H9 (cell line): Measurements from ENCODE around the gene NCEH1. TPM values are rescaled to one million over a fixed set of nuclear protein-coding genes. Genes with fewer than 3 reads are reported as not detected.
"Not testable (repeated sequence)": the region's sequence is repeated elsewhere in the genome, so short reads cannot be mapped to it uniquely, and the experiment has no call there.

Experiments
- DNase-seq: peaks from one replicate; pipeline ENCODE4 v3.0.0-alpha.2; 2017
- H2AFZ ChIP-seq: one replicate; pipeline ENCODE4 v1.6.1; 2013; ENCODE audit warnings: mild to moderate bottlenecking, low read length, control low read depth, moderate library complexity
- H2AK5ac ChIP-seq: 2 replicates; pipeline ENCODE4 v1.6.1; 2013; ENCODE audit warnings: low read length, control low read depth, mixed read lengths; ENCODE audit not compliant: insufficient read length
- H2BK120ac ChIP-seq: one replicate; pipeline ENCODE4 v1.6.1; 2013; ENCODE audit warnings: low read depth, mild to moderate bottlenecking, low read length, control low read depth, inconsistent platforms; ENCODE audit not compliant: poor library complexity, severe bottlenecking
- H2BK12ac ChIP-seq: 2 replicates; pipeline ENCODE4 v1.6.1; 2013; ENCODE audit warnings: low read length, control low read depth, mixed read lengths, low read depth; ENCODE audit not compliant: insufficient read length
- H2BK15ac ChIP-seq: 2 replicates; pipeline ENCODE4 v1.6.1; 2013; ENCODE audit warnings: low read depth, low read length, control low read depth
- H2BK20ac ChIP-seq: one replicate; pipeline ENCODE4 v1.6.1; 2013; ENCODE audit warnings: low read depth, mild to moderate bottlenecking, low read length, control low read depth, inconsistent platforms; ENCODE audit not compliant: poor library complexity, severe bottlenecking
- H2BK5ac ChIP-seq: 2 replicates; pipeline ENCODE4 v1.6.1; 2013; ENCODE audit warnings: low read length, control low read depth, mixed read lengths; ENCODE audit not compliant: insufficient read length
- H3K14ac ChIP-seq: 2 replicates; pipeline ENCODE4 v1.6.1; 2013; ENCODE audit warnings: low read length, control low read depth; ENCODE audit not compliant: insufficient read depth
- H3K18ac ChIP-seq: 2 replicates; pipeline ENCODE4 v1.6.1; 2013; ENCODE audit warnings: low read depth, mild to moderate bottlenecking, mixed read lengths, low read length, control low read depth; ENCODE audit not compliant: insufficient read length
- H3K23ac ChIP-seq: 2 replicates; pipeline ENCODE4 v1.6.1; 2013; ENCODE audit warnings: low read length, control low read depth, mixed read lengths, low read depth; ENCODE audit not compliant: insufficient read length
- H3K23me2 ChIP-seq: 2 replicates; pipeline ENCODE4 v1.6.1; 2013; ENCODE audit warnings: low read depth, mild to moderate bottlenecking, mixed read lengths, low read length, control low read depth; ENCODE audit not compliant: insufficient read length, poor library complexity, severe bottlenecking
- H3K27ac ChIP-seq: 2 replicates; pipeline ENCODE4 v1.5.1; 2013; ENCODE audit warnings: low read length, control low read depth, mixed read lengths, low read depth; ENCODE audit not compliant: insufficient read length
- H3K27me3 ChIP-seq: 2 replicates; pipeline ENCODE4 v1.6.1; 2013; ENCODE audit warnings: low read length, control low read depth, inconsistent platforms; ENCODE audit not compliant: insufficient read depth
- H3K4ac ChIP-seq: 2 replicates; pipeline ENCODE4 v1.6.1; 2013; ENCODE audit warnings: low read depth, mild to moderate bottlenecking, control low read depth, inconsistent platforms, low read length, moderate library complexity
- H3K4me1 ChIP-seq: 2 replicates; pipeline ENCODE4 v1.6.1; 2013; ENCODE audit warnings: low read length, control low read depth, inconsistent platforms; ENCODE audit not compliant: insufficient read depth
- H3K4me2 ChIP-seq: 2 replicates; pipeline ENCODE4 v1.6.1; 2013; ENCODE audit warnings: low read length, control low read depth, mixed read lengths; ENCODE audit not compliant: insufficient read length, insufficient read depth
- H3K56ac ChIP-seq: 2 replicates; pipeline ENCODE4 v1.6.1; 2013; ENCODE audit warnings: low read depth, mild to moderate bottlenecking, mixed read lengths, low read length, control low read depth; ENCODE audit not compliant: insufficient read length
- H3K79me1 ChIP-seq: 2 replicates; pipeline ENCODE4 v1.6.1; 2013; ENCODE audit warnings: low read depth, mild to moderate bottlenecking, moderate library complexity, low read length, control low read depth, inconsistent platforms; ENCODE audit not compliant: insufficient read depth, poor library complexity, severe bottlenecking
- H3K79me2 ChIP-seq: 2 replicates; pipeline ENCODE4 v1.6.1; 2013; ENCODE audit warnings: low read length, control low read depth, inconsistent platforms; ENCODE audit not compliant: insufficient read depth
- H3K9ac ChIP-seq: 2 replicates; pipeline ENCODE4 v1.6.1; 2013; ENCODE audit warnings: low read length, control low read depth, mixed read lengths; ENCODE audit not compliant: insufficient read length; ENCODE audit errors: extremely low read depth
- H3K9me3 ChIP-seq: one replicate; pipeline ENCODE4 v1.6.1; 2013; ENCODE audit warnings: low read depth, low read length, inconsistent platforms; ENCODE audit not compliant: control insufficient read depth
- H3T11ph ChIP-seq: one replicate; pipeline ENCODE4 v1.6.1; 2013; ENCODE audit warnings: mild to moderate bottlenecking, low read length, control low read depth, inconsistent platforms
- H4K20me1 ChIP-seq: one replicate; pipeline ENCODE4 v1.6.1; 2013; ENCODE audit not compliant: control insufficient read depth, insufficient read length, insufficient read depth
- H4K5ac ChIP-seq: 2 replicates; pipeline ENCODE4 v1.6.1; 2013; ENCODE audit warnings: low read depth, mild to moderate bottlenecking, mixed read lengths, low read length, control low read depth; ENCODE audit not compliant: insufficient read length
- H4K8ac ChIP-seq: replicated peaks from 2 replicates; pipeline ENCODE4 v1.6.1; 2013; ENCODE audit warnings: low read length, control low read depth, mixed read lengths, low read depth; ENCODE audit not compliant: insufficient read length
- H4K91ac ChIP-seq: 2 replicates; pipeline ENCODE4 v1.6.1; 2013; ENCODE audit warnings: low read depth, mild to moderate bottlenecking, moderate library complexity, mixed read lengths, low read length, control low read depth; ENCODE audit not compliant: insufficient read length
- H3K27ac Mint-ChIP-seq, 3 experiments: 2 replicates in 2 of 3; 3 replicates in 1 of 3; pipeline ENCODE4 v1.8.0; 2020 to 2021; ENCODE audit warnings: mixed read lengths in 3 of 3, mild to moderate bottlenecking in 1 of 3, moderate library complexity in 1 of 3
- H3K27me3 Mint-ChIP-seq: 2 replicates; pipeline ENCODE4 v1.8.0; 2021; ENCODE audit warnings: low read depth, mild to moderate bottlenecking, moderate library complexity, mixed read lengths
- H3K36me3 Mint-ChIP-seq, 3 experiments: 2 replicates in 2 of 3; 3 replicates in 1 of 3; pipeline ENCODE4 v1.8.0; 2020 to 2021; ENCODE audit warnings: low read depth in 3 of 3, mixed read lengths in 3 of 3; ENCODE audit not compliant: insufficient read depth in 1 of 3
- H3K4me1 Mint-ChIP-seq, 2 experiments: 2 replicates each; pipeline ENCODE4 v1.8.0; 2020; ENCODE audit warnings: mixed read lengths in 2 of 2
- H3K4me3 Mint-ChIP-seq, 2 experiments: 2 replicates in 1 of 2; 3 replicates in 1 of 2; pipeline ENCODE4 v1.8.0; 2020 to 2021; ENCODE audit warnings: mild to moderate bottlenecking in 2 of 2, mixed read lengths in 2 of 2, moderate library complexity in 1 of 2
- H3K9me3 Mint-ChIP-seq, 2 experiments: 2 replicates in 1 of 2; 3 replicates in 1 of 2; pipeline ENCODE4 v1.8.0; 2020; ENCODE audit warnings: mild to moderate bottlenecking in 2 of 2, mixed read lengths in 2 of 2, moderate library complexity in 1 of 2
- CTCF ChIP-seq: fragments of 200-600 bp; sonication (generic); conservative IDR thresholded peaks from 3 replicates; pipeline ENCODE4 v1.8.0; 2021; ENCODE audit warnings: antibody characterized with exemption, mild to moderate bottlenecking
- WGBS: extraction: QIAGEN DNeasy Blood & Tissue Kit; methylation state at CpG from one replicate; pipeline ENCODE4 v1.1.7; 2013; ENCODE audit warnings: missing lambda C conversion rate, low lambda C conversion rate, mixed read lengths; ENCODE audit not compliant: insufficient read length; ENCODE audit errors: extremely low coverage; 5-methylcytosine and 5-hydroxymethylcytosine counted together
- total RNA-seq: library from RNA; stranded (reverse); gene quantifications from 2 replicates; pipeline ENCODE4 v1.2.1, GENCODE V29; 2021

NCEH1 gene
- total RNA-seq, 1 experiment from 2014 or later, result 2.3 TPM

- no peak overlapping the region for H2BK20ac ChIP-seq
- DNase-seq, result no peak
- H3K23ac ChIP-seq, result no peak overlapping the region
- H4K8ac ChIP-seq, result no peak overlapping the region
- H3K23me2 ChIP-seq, result no peaks in the 10 kb centered on the region
- no peak overlapping the region for H3K4me2 ChIP-seq
- peaks cover 11 to 36% (median 16%) of the 10 kb centered on the region in 3 experiments for H3K36me3 Mint-ChIP-seq
- no peak overlapping the region for H2BK5ac ChIP-seq
- H2BK120ac ChIP-seq, result no peak overlapping the region
- no peaks in the 10 kb centered on the region for H3K9me3 ChIP-seq
- H3K9ac ChIP-seq, result no peak overlapping the region
- H3K4me1 Mint-ChIP-seq, result peaks cover 7% of the 10 kb centered on the region in 2 experiments
- no peaks in the 10 kb centered on the region for H3K79me2 ChIP-seq
- no peak overlapping the region for H4K91ac ChIP-seq
- H3K79me1 ChIP-seq, result no peaks in the 10 kb centered on the region
- H3K56ac ChIP-seq, result no peak overlapping the region
- H2BK15ac ChIP-seq, result no peak overlapping the region
- no peak overlapping the region for H3K4ac ChIP-seq
- no peak overlapping the region for H3K14ac ChIP-seq
- no peak overlapping the region for H3K4me3 Mint-ChIP-seq
- no peak for TF ChIP-seq CTCF
- H2AK5ac ChIP-seq, result no peak overlapping the region
- no peak overlapping the region for H3T11ph ChIP-seq
- no peak overlapping the region for H3K18ac ChIP-seq
- no peak overlapping the region for H3K27ac ChIP-seq
- no peak overlapping the region for H2AFZ ChIP-seq
- H3K4me1 ChIP-seq, result no peaks in the 10 kb centered on the region
- peak overlapping the region in 2 of 3 experiments; percentile 48 to 58; a peak in 2 of 7 replicates for H3K27ac Mint-ChIP-seq
- no peak overlapping the region for H4K5ac ChIP-seq
- no peaks in the 10 kb centered on the region; the same call in 1 of the 2 replicates for H3K27me3 Mint-ChIP-seq
- peaks cover 33 to 42% of the 10 kb centered on the region in 2 experiments for H3K9me3 Mint-ChIP-seq
- no peak overlapping the region for H2BK12ac ChIP-seq
- no peaks in the 10 kb centered on the region for H4K20me1 ChIP-seq
- H3K27me3 ChIP-seq, result no peaks in the 10 kb centered on the region
- no CpG with 5 or more reads among the region's 10 CpGs for WGBS
These were observed 44.5 kb downstream of the NCEH1 start for GRCh38 chr3:172666181-172666872.

GRCh38 chr3:172665510-172665909, 45.4 kb downstream of the NCEH1 start:
- not testable (repeated sequence) for H3K9me3 ChIP-seq, H3K27ac ChIP-seq, H4K91ac ChIP-seq, H3K56ac ChIP-seq, H3K27me3 ChIP-seq, H3K9ac ChIP-seq, H3K18ac ChIP-seq, H3K4me1 ChIP-seq, H3K14ac ChIP-seq, H3K79me1 ChIP-seq, H2BK120ac ChIP-seq, H3K23ac ChIP-seq, H2AK5ac ChIP-seq, H2BK5ac ChIP-seq, H2BK20ac ChIP-seq, H3K4me2 ChIP-seq, H2AFZ ChIP-seq, DNase-seq, H3K4me3 Mint-ChIP-seq, H3K4ac ChIP-seq, H3T11ph ChIP-seq, H4K8ac ChIP-seq, H3K23me2 ChIP-seq, H4K20me1 ChIP-seq, H3K79me2 ChIP-seq, H3K27me3 Mint-ChIP-seq, H2BK15ac ChIP-seq, H4K5ac ChIP-seq, H3K4me1 Mint-ChIP-seq, H3K27ac Mint-ChIP-seq, H2BK12ac ChIP-seq
- Mint-ChIP-seq H3K36me3 (peaks cover 11 to 36% (median 16%) of the 10 kb centered on the region in 3 experiments), H3K9me3 (peaks cover 33 to 42% of the 10 kb centered on the region in 2 experiments)
- WGBS, result no CpG with 5 or more reads among the region's 9 CpGs
